HepG2 (cell line): ENCODE results near the gene IPO13. TPM values are rescaled to one million over a fixed set of nuclear protein-coding genes. Genes with fewer than 3 reads are reported as not detected.
A peak's percentile ranks its signal among the peaks of the same experiment; 100 is the strongest.

Experiments used
- ATF7-NPFF ChIP-seq: sonication (generic); formaldehyde crosslinking; IDR thresholded peaks from 2 replicates; pipeline ENCODE4 v1.8.1; 2023; ENCODE audit warnings: mild to moderate bottlenecking, low read depth, missing genetic modification reagents, moderate library complexity
- BRCA1 ChIP-seq: sonication (generic); formaldehyde crosslinking; IDR thresholded peaks from 2 replicates; pipeline ENCODE4 v1.4.0; 2020; ENCODE audit warnings: missing genetic modification reagents
- BRF2 ChIP-seq: sonication (generic); formaldehyde crosslinking; IDR thresholded peaks from 2 replicates; pipeline ENCODE4 v1.8.1; 2022; ENCODE audit warnings: mild to moderate bottlenecking, missing genetic modification reagents
- CAMTA2 ChIP-seq: sonication (generic); formaldehyde crosslinking; IDR thresholded peaks from 2 replicates; pipeline ENCODE4 v1.4.0; 2020; ENCODE audit warnings: mild to moderate bottlenecking, missing genetic modification reagents, borderline replicate concordance
- HIVEP1 ChIP-seq: sonication (generic); formaldehyde crosslinking; IDR thresholded peaks from 2 replicates; pipeline ENCODE4 v1.4.0; 2020; ENCODE audit warnings: mild to moderate bottlenecking, missing genetic modification reagents
- IKZF4 ChIP-seq: sonication (generic); formaldehyde crosslinking; IDR thresholded peaks from 2 replicates; pipeline ENCODE4 v1.5.1; 2020; ENCODE audit warnings: borderline replicate concordance, mild to moderate bottlenecking, low read depth, missing genetic modification reagents; ENCODE audit errors: not compliant biosample characterization
- JUN ChIP-seq: sonication (generic); formaldehyde crosslinking; IDR thresholded peaks from 2 replicates; pipeline ENCODE4 v1.4.0; 2020; ENCODE audit warnings: mild to moderate bottlenecking, missing genetic modification reagents
- KLF11 ChIP-seq: IDR thresholded peaks from 2 replicates; pipeline ENCODE4 v1.6.1; 2016; ENCODE audit warnings: missing compliant biosample characterization
- MTF2 ChIP-seq: sonication (generic); formaldehyde crosslinking; IDR thresholded peaks from 2 replicates; pipeline ENCODE4 v1.5.0; 2020; ENCODE audit warnings: missing genetic modification reagents, borderline replicate concordance
- PAWR ChIP-seq: sonication (generic); formaldehyde crosslinking; IDR thresholded peaks from 2 replicates; pipeline ENCODE4 v1.4.0; 2020; ENCODE audit warnings: missing genetic modification reagents, mild to moderate bottlenecking, borderline replicate concordance
- SP140L ChIP-seq: sonication (generic); formaldehyde crosslinking; IDR thresholded peaks from 2 replicates; pipeline ENCODE4 v1.4.0; 2020; ENCODE audit warnings: missing genetic modification reagents, borderline replicate concordance
- TEAD3 ChIP-seq: optimal IDR thresholded peaks from 2 replicates; pipeline ENCODE3; 2016; ENCODE audit warnings: borderline replicate concordance
- THAP11 ChIP-seq: IDR thresholded peaks from 2 replicates; pipeline ENCODE4 v1.6.1; 2016; ENCODE audit warnings: missing biosample characterization, missing genetic modification reagents
- ZBTB20 ChIP-seq: sonication (generic); formaldehyde crosslinking; IDR thresholded peaks from 2 replicates; pipeline ENCODE4 v1.8.1; 2023; ENCODE audit warnings: missing genetic modification reagents, low read depth, mild to moderate bottlenecking, borderline replicate concordance
- ZNF224 ChIP-seq: sonication (generic); formaldehyde crosslinking; IDR thresholded peaks from 2 replicates; pipeline ENCODE4 v1.5.0; 2020; ENCODE audit warnings: mild to moderate bottlenecking, missing genetic modification reagents
- ZNF234 ChIP-seq: sonication (generic); formaldehyde crosslinking; conservative IDR thresholded peaks from 2 replicates; pipeline ENCODE4 v1.5.1; 2020; ENCODE audit warnings: mild to moderate bottlenecking, missing genetic modification reagents
- ZNF441 ChIP-seq: sonication (generic); formaldehyde crosslinking; IDR thresholded peaks from 2 replicates; pipeline ENCODE4 v1.7.0; 2021; ENCODE audit warnings: missing genetic modification reagents, borderline replicate concordance
- ZNF496 ChIP-seq: sonication (generic); formaldehyde crosslinking; IDR thresholded peaks from 2 replicates; pipeline ENCODE4 v1.8.1; 2023; ENCODE audit warnings: mild to moderate bottlenecking, moderate library complexity, missing genetic modification reagents; ENCODE audit not compliant: insufficient replicate concordance
- ZNF605 ChIP-seq: sonication (generic); formaldehyde crosslinking; IDR thresholded peaks from 2 replicates; pipeline ENCODE4 v1.8.0; 2022; ENCODE audit warnings: mild to moderate bottlenecking, missing genetic modification reagents
- ZNF652 ChIP-seq: IDR thresholded peaks from 2 replicates; pipeline ENCODE4 v1.6.1; 2016; ENCODE audit warnings: low read depth, borderline replicate concordance
- ZNF672 ChIP-seq: sonication (generic); formaldehyde crosslinking; IDR thresholded peaks from 2 replicates; pipeline ENCODE4 v1.8.1; 2022; ENCODE audit warnings: missing genetic modification reagents
- ZSCAN30 ChIP-seq: sonication (generic); formaldehyde crosslinking; IDR thresholded peaks from 2 replicates; pipeline ENCODE4 v1.5.0; 2020; ENCODE audit warnings: mild to moderate bottlenecking, missing genetic modification reagents
- polyA plus RNA-seq, 8 experiments: library from polyadenylated mRNA; depleted of rRNA in 3 of 8; stranded (reverse) in 7 of 8; unstranded in 1 of 8; fragments of >200 nt; fragmentation: Illumina TruSeq in 4 of 8; extraction: Trizol in 4 of 8; gene quantifications; 2 replicates each; pipeline versions ENCODE4 v1.2.1 to v1.2.3, GENCODE V29; 2011 to 2016; ENCODE audit warnings: low read depth in 4 of 8, missing spikeins in 1 of 8, mixed read lengths in 1 of 8; ENCODE audit not compliant: insufficient read depth in 1 of 8
- total RNA-seq, 5 experiments: library from RNA; depleted of rRNA; stranded (reverse); fragments of >200 nt; fragmentation: Illumina TruSeq; extraction: Trizol; gene quantifications; 2 replicates each; pipeline ENCODE4 v1.2.3, GENCODE V29; 2016; ENCODE audit warnings: low read depth in 1 of 5
- TF ChIP-seq, protein P1 (sequence below): fragments of 450-650 bp; IDR thresholded peaks from 2 replicates; pipeline ENCODE4 v1.6.1; 2017; ENCODE audit warnings: mild to moderate bottlenecking
- TF ChIP-seq, protein P2 (sequence below): sonication (generic); formaldehyde crosslinking; IDR thresholded peaks from 2 replicates; pipeline ENCODE4 v1.5.0; 2020; ENCODE audit warnings: mild to moderate bottlenecking, missing genetic modification reagents

Gene IPO13
- total and polyA plus RNA-seq, 2 of the 13 experiments (the other 11 are each of a cell fraction or from before 2014, with no cell fraction given) = 12.9 to 15.6 TPM

GRCh38 chr1:43991476-43992231, 44.9 kb downstream of the IPO13 start, which contains the start of gene CCDC24 (continued):
- TF ChIP-seq BRF2 (CRISPR knock-in tag) = no peak
- no peak for TF ChIP-seq KLF11 (CRISPR knock-in tag)
- no peak for TF ChIP-seq ZSCAN30 (CRISPR knock-in tag)
- TF ChIP-seq, protein P1, sequence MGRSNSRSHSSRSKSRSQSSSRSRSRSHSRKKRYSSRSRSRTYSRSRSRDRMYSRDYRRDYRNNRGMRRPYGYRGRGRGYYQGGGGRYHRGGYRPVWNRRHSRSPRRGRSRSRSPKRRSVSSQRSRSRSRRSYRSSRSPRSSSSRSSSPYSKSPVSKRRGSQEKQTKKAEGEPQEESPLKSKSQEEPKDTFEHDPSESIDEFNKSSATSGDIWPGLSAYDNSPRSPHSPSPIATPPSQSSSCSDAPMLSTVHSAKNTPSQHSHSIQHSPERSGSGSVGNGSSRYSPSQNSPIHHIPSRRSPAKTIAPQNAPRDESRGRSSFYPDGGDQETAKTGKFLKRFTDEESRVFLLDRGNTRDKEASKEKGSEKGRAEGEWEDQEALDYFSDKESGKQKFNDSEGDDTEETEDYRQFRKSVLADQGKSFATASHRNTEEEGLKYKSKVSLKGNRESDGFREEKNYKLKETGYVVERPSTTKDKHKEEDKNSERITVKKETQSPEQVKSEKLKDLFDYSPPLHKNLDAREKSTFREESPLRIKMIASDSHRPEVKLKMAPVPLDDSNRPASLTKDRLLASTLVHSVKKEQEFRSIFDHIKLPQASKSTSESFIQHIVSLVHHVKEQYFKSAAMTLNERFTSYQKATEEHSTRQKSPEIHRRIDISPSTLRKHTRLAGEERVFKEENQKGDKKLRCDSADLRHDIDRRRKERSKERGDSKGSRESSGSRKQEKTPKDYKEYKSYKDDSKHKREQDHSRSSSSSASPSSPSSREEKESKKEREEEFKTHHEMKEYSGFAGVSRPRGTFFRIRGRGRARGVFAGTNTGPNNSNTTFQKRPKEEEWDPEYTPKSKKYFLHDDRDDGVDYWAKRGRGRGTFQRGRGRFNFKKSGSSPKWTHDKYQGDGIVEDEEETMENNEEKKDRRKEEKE = no peak
- no peak for TF ChIP-seq ZNF224 (CRISPR knock-in tag)
- no peak; the same call in 1 of the 2 replicates for TF ChIP-seq PAWR
- no peak for TF ChIP-seq TEAD3
- TF ChIP-seq, protein P2, sequence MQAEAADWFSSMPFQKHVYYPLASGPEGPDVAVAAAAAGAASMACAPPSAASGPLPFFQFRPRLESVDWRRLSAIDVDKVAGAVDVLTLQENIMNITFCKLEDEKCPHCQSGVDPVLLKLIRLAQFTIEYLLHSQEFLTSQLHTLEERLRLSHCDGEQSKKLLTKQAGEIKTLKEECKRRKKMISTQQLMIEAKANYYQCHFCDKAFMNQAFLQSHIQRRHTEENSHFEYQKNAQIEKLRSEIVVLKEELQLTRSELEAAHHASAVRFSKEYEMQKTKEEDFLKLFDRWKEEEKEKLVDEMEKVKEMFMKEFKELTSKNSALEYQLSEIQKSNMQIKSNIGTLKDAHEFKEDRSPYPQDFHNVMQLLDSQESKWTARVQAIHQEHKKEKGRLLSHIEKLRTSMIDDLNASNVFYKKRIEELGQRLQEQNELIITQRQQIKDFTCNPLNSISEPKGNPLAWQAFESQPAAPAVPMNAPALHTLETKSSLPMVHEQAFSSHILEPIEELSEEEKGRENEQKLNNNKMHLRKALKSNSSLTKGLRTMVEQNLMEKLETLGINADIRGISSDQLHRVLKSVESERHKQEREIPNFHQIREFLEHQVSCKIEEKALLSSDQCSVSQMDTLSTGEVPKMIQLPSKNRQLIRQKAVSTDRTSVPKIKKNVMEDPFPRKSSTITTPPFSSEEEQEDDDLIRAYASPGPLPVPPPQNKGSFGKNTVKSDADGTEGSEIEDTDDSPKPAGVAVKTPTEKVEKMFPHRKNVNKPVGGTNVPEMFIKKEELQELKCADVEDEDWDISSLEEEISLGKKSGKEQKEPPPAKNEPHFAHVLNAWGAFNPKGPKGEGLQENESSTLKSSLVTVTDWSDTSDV (CRISPR knock-in tag) = no peak
- peak; percentile 77 for TF ChIP-seq CAMTA2 (CRISPR knock-in tag)
- TF ChIP-seq THAP11 = peak; percentile 77
- TF ChIP-seq ZBTB20 (CRISPR knock-in tag) = peak; percentile 63; the same call in 1 of the 2 replicates
- no peak for TF ChIP-seq ZNF652
- no peak for TF ChIP-seq IKZF4 (CRISPR knock-in tag)
- no peak for TF ChIP-seq ZNF496 (CRISPR knock-in tag)
- TF ChIP-seq ZNF234 (CRISPR knock-in tag) = peak; percentile 75; the same call in 1 of the 2 replicates
- 0 out of 2 replicates have a peak, but pooled peaks have one; percentile 35 for TF ChIP-seq JUN (CRISPR knock-in tag)
- TF ChIP-seq SP140L (CRISPR knock-in tag) = no peak
- TF ChIP-seq HIVEP1 (CRISPR knock-in tag) = 0 out of 2 replicates have a peak, but pooled peaks have one; percentile 40
- no peak for TF ChIP-seq ZNF672 (CRISPR knock-in tag)
- peak; percentile 39; the same call in 1 of the 2 replicates for TF ChIP-seq ZNF605 (CRISPR knock-in tag)
- no peak for TF ChIP-seq ZNF441 (CRISPR knock-in tag)
- peak; percentile 42; the same call in 1 of the 2 replicates for TF ChIP-seq ATF7-NPFF (CRISPR knock-in tag)
- no peak for TF ChIP-seq MTF2 (CRISPR knock-in tag)
- no peak for TF ChIP-seq BRCA1
